Measurements from ENCODE around the gene SND1.

DNA sequence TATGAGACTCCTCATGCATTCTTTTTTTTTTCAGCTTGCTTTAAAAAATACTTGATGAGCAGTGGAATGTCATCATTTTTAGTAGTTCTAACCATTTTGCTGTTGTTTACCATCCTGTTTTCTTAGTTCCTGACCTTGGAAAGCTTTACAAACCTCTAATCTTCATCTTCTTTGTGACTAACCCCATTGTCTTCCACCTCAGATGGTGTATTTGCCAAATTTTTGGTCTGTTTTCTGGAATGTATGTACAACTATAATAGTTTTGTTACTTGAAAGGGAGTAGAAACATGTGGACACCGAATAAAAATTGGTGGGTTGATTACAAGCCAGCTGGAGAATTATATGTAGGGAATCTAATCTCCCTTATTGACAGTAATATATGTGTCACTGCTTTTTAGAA, 172.7 kb downstream of the SND1 start:
- TF ChIP-seq, protein P1, sequence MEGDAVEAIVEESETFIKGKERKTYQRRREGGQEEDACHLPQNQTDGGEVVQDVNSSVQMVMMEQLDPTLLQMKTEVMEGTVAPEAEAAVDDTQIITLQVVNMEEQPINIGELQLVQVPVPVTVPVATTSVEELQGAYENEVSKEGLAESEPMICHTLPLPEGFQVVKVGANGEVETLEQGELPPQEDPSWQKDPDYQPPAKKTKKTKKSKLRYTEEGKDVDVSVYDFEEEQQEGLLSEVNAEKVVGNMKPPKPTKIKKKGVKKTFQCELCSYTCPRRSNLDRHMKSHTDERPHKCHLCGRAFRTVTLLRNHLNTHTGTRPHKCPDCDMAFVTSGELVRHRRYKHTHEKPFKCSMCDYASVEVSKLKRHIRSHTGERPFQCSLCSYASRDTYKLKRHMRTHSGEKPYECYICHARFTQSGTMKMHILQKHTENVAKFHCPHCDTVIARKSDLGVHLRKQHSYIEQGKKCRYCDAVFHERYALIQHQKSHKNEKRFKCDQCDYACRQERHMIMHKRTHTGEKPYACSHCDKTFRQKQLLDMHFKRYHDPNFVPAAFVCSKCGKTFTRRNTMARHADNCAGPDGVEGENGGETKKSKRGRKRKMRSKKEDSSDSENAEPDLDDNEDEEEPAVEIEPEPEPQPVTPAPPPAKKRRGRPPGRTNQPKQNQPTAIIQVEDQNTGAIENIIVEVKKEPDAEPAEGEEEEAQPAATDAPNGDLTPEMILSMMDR (IDR thresholded peaks at IDR 0.05), result no peak
- no peak for TF ChIP-seq POLR2A (IDR thresholded peaks at IDR 0.05)

Data from body of pancreas (tissue), 4 donors.